ENCODE measurements around the gene CCL22. TPM values are rescaled to one million over a fixed set of nuclear protein-coding genes. Genes with fewer than 3 reads are reported as not detected.

The CCL22 gene
- total RNA-seq, result 32.5 and 34.3 TPM in 2 replicates

- Mint-ChIP-seq H3K9me3 (no peaks in the 10 kb centered on the region), H3K27ac (peak within 1 kb of the TSS; percentile 61)
- intact Hi-C loops (cut with micrococcal nuclease), result no loop called here
Measured at GRCh38 chr16:57358527-57359095, at the start of gene CCL22. Gene CCL22 (plus strand): TSS chr16:57358783. CDS start chr16:57358817, 34 bp downstream.

GRCh38 chr16:57310801-57311200, 47.8 kb upstream of the CCL22 start:
- intact Hi-C loops (cut with micrococcal nuclease), result no loop called here
- H3K4me3 Mint-ChIP-seq (ENCODE audit: low read depth), result no peak overlapping the region
- no peak for DNase-seq (ENCODE audit: low spot score)
- peaks cover 6% of the 10 kb centered on the region for H3K27me3 Mint-ChIP-seq (ENCODE audit: low read depth)
- H3K9me3 Mint-ChIP-seq, result no peaks in the 10 kb centered on the region
- H3K27ac Mint-ChIP-seq, result no peak overlapping the region
- peaks cover 16% of the 10 kb centered on the region for H3K4me1 Mint-ChIP-seq (ENCODE audit: low read depth)
- H3K36me3 Mint-ChIP-seq (ENCODE audit: low read depth), result no peaks in the 10 kb centered on the region

More at GRCh38 chr16:57358527-57359095, at the start of gene CCL22:
- peak within 1 kb of the TSS; percentile 33 for H3K4me3 Mint-ChIP-seq (ENCODE audit: low read depth)
- no peak for DNase-seq (ENCODE audit: low spot score)
- H3K36me3 Mint-ChIP-seq (ENCODE audit: low read depth), result no peaks in the 10 kb centered on the region
- peaks cover 10% of the 10 kb centered on the region for H3K4me1 Mint-ChIP-seq (ENCODE audit: low read depth)
- peaks cover under 1% of the 10 kb centered on the region for H3K27me3 Mint-ChIP-seq (ENCODE audit: low read depth)

- no peak for DNase-seq (ENCODE audit: low spot score)
- H3K9me3 Mint-ChIP-seq, result no peaks in the 10 kb centered on the region
- H3K4me1 Mint-ChIP-seq (ENCODE audit: low read depth), result peaks cover 16% of the 10 kb centered on the region
- H3K27ac Mint-ChIP-seq, result no peak overlapping the region
- intact Hi-C loops (cut with micrococcal nuclease), result no loop called here
- H3K36me3 Mint-ChIP-seq (ENCODE audit: low read depth), result no peaks in the 10 kb centered on the region
- H3K4me3 Mint-ChIP-seq (ENCODE audit: low read depth), result no peak overlapping the region
- peaks cover 6% of the 10 kb centered on the region for H3K27me3 Mint-ChIP-seq (ENCODE audit: low read depth)
Measured at GRCh38 chr16:57313509-57313908, 45.1 kb upstream of the CCL22 start.

GRCh38 chr16:57314161-57314785, 44.3 kb upstream of the CCL22 start:
- no peak overlapping the region for H3K27ac Mint-ChIP-seq
- intact Hi-C loops (cut with micrococcal nuclease), result no loop called here
- peaks cover 6% of the 10 kb centered on the region for H3K27me3 Mint-ChIP-seq (ENCODE audit: low read depth)
- H3K4me1 Mint-ChIP-seq (ENCODE audit: low read depth), result peaks cover 16% of the 10 kb centered on the region
- H3K9me3 Mint-ChIP-seq, result no peaks in the 10 kb centered on the region
- no peak overlapping the region for H3K4me3 Mint-ChIP-seq (ENCODE audit: low read depth)
- no peaks in the 10 kb centered on the region for H3K36me3 Mint-ChIP-seq (ENCODE audit: low read depth)
- no peak for DNase-seq (ENCODE audit: low spot score)

- Mint-ChIP-seq H3K27ac (no peak overlapping the region), H3K4me3 (ENCODE audit: low read depth) (no peak overlapping the region), H3K27me3 (ENCODE audit: low read depth) (peaks cover 3% of the 10 kb centered on the region), H3K36me3 (ENCODE audit: low read depth) (no peaks in the 10 kb centered on the region), H3K4me1 (ENCODE audit: low read depth) (peaks cover 14% of the 10 kb centered on the region), H3K9me3 (no peaks in the 10 kb centered on the region)
- no peak for DNase-seq (ENCODE audit: low spot score)
- intact Hi-C loops (cut with micrococcal nuclease), result no loop called here
Measured at GRCh38 chr16:57315416-57315815, 43.2 kb upstream of the CCL22 start.

GRCh38 chr16:57316390-57317017, 42.1 kb upstream of the CCL22 start:
- H3K27me3 Mint-ChIP-seq (ENCODE audit: low read depth), result peaks cover 3% of the 10 kb centered on the region
- no peaks in the 10 kb centered on the region for H3K9me3 Mint-ChIP-seq
- H3K4me3 Mint-ChIP-seq (ENCODE audit: low read depth), result no peak overlapping the region
- no peaks in the 10 kb centered on the region for H3K36me3 Mint-ChIP-seq (ENCODE audit: low read depth)
- intact Hi-C loops (cut with micrococcal nuclease), result no loop called here
- no peak for DNase-seq (ENCODE audit: low spot score)
- H3K4me1 Mint-ChIP-seq (ENCODE audit: low read depth), result peaks cover 14% of the 10 kb centered on the region
- no peak overlapping the region for H3K27ac Mint-ChIP-seq

GRCh38 chr16:57318240-57318970, 40.2 kb upstream of the CCL22 start:
- Mint-ChIP-seq H3K4me1 (ENCODE audit: low read depth) (peaks cover 13% of the 10 kb centered on the region), H3K36me3 (ENCODE audit: low read depth) (no peaks in the 10 kb centered on the region), H3K9me3 (no peaks in the 10 kb centered on the region), H3K27ac (no peak overlapping the region), H3K4me3 (ENCODE audit: low read depth) (no peak overlapping the region), H3K27me3 (ENCODE audit: low read depth) (no peaks in the 10 kb centered on the region)
- intact Hi-C loops (cut with micrococcal nuclease), result no loop called here
- DNase-seq (ENCODE audit: low spot score), result no peak

GRCh38 chr16:57319646-57320045, 38.9 kb upstream of the CCL22 start:
- no peak for DNase-seq (ENCODE audit: low spot score)
- H3K9me3 Mint-ChIP-seq, result no peaks in the 10 kb centered on the region
- H3K27ac Mint-ChIP-seq, result no peak overlapping the region
- H3K4me1 Mint-ChIP-seq (ENCODE audit: low read depth), result peaks cover 3% of the 10 kb centered on the region
- H3K36me3 Mint-ChIP-seq (ENCODE audit: low read depth), result no peaks in the 10 kb centered on the region
- H3K27me3 Mint-ChIP-seq (ENCODE audit: low read depth), result no peaks in the 10 kb centered on the region
- intact Hi-C loops (cut with micrococcal nuclease), result no loop called here
- H3K4me3 Mint-ChIP-seq (ENCODE audit: low read depth), result no peak overlapping the region

- intact Hi-C loops (cut with micrococcal nuclease), result no loop called here
- DNase-seq (ENCODE audit: low spot score), result no peak
- Mint-ChIP-seq H3K4me1 (ENCODE audit: low read depth) (no peaks in the 10 kb centered on the region), H3K9me3 (no peaks in the 10 kb centered on the region), H3K27me3 (ENCODE audit: low read depth) (peaks cover 5% of the 10 kb centered on the region), H3K4me3 (ENCODE audit: low read depth) (no peak overlapping the region), H3K27ac (no peak overlapping the region), H3K36me3 (ENCODE audit: low read depth) (no peaks in the 10 kb centered on the region)
Measured at GRCh38 chr16:57324749-57325148, 33.8 kb upstream of the CCL22 start.

GRCh38 chr16:57325458-57325857, 33.1 kb upstream of the CCL22 start:
- Mint-ChIP-seq H3K27me3 (ENCODE audit: low read depth) (peaks cover 9% of the 10 kb centered on the region), H3K4me1 (ENCODE audit: low read depth) (no peaks in the 10 kb centered on the region), H3K4me3 (ENCODE audit: low read depth) (no peak overlapping the region), H3K27ac (no peak overlapping the region), H3K9me3 (no peaks in the 10 kb centered on the region), H3K36me3 (ENCODE audit: low read depth) (no peaks in the 10 kb centered on the region)
- intact Hi-C loops (cut with micrococcal nuclease), result no loop called here
- no peak for DNase-seq (ENCODE audit: low spot score)

- Mint-ChIP-seq H3K4me1 (ENCODE audit: low read depth) (no peaks in the 10 kb centered on the region), H3K9me3 (no peaks in the 10 kb centered on the region), H3K27ac (no peak overlapping the region), H3K27me3 (ENCODE audit: low read depth) (peaks cover 26% of the 10 kb centered on the region), H3K36me3 (ENCODE audit: low read depth) (no peaks in the 10 kb centered on the region), H3K4me3 (ENCODE audit: low read depth) (no peak overlapping the region)
- intact Hi-C loops (cut with micrococcal nuclease), result no loop called here
- DNase-seq (ENCODE audit: low spot score), result no peak
Measured at GRCh38 chr16:57329718-57330327, 28.8 kb upstream of the CCL22 start.

- DNase-seq (ENCODE audit: low spot score), result no peak
- H3K9me3 Mint-ChIP-seq, result no peaks in the 10 kb centered on the region
- no peaks in the 10 kb centered on the region for H3K4me1 Mint-ChIP-seq (ENCODE audit: low read depth)
- H3K4me3 Mint-ChIP-seq (ENCODE audit: low read depth), result no peak overlapping the region
- intact Hi-C loops (cut with micrococcal nuclease), result no loop called here
- no peaks in the 10 kb centered on the region for H3K36me3 Mint-ChIP-seq (ENCODE audit: low read depth)
- no peak overlapping the region for H3K27ac Mint-ChIP-seq
- H3K27me3 Mint-ChIP-seq (ENCODE audit: low read depth), result peaks cover 26% of the 10 kb centered on the region
Measured at GRCh38 chr16:57331355-57331754, 27.2 kb upstream of the CCL22 start.
